HUES48 (cell line): ENCODE measurements around the gene HHAT.

Experiments used
- H3K27ac ChIP-seq: one replicate; pipeline ENCODE4 v1.7.0; 2013; ENCODE audit warnings: low read depth, low read length, inconsistent platforms
- H3K27me3 ChIP-seq: 2 replicates; pipeline ENCODE4 v1.6.1; 2013; ENCODE audit warnings: mild to moderate bottlenecking, low read length; ENCODE audit not compliant: control insufficient read depth, insufficient read depth
- H3K36me3 ChIP-seq: 2 replicates; pipeline ENCODE4 v1.6.1; 2013; ENCODE audit warnings: low read length; ENCODE audit not compliant: control insufficient read depth, insufficient read depth
- H3K4me1 ChIP-seq: 2 replicates; pipeline ENCODE4 v1.6.1; 2013; ENCODE audit warnings: mild to moderate bottlenecking, low read length; ENCODE audit not compliant: control insufficient read depth, insufficient read depth
- H3K4me3 ChIP-seq: 2 replicates; pipeline ENCODE4 v1.5.1; 2013; ENCODE audit warnings: mild to moderate bottlenecking, low read depth, low read length
- H3K9ac ChIP-seq: 2 replicates; pipeline ENCODE4 v1.6.1; 2013; ENCODE audit warnings: mild to moderate bottlenecking, low read depth, low read length, moderate library complexity
- H3K9me3 ChIP-seq: 2 replicates; pipeline ENCODE4 v1.6.1; 2013; ENCODE audit warnings: low read length; ENCODE audit not compliant: control insufficient read depth, insufficient read depth

HHAT gene

DNA sequence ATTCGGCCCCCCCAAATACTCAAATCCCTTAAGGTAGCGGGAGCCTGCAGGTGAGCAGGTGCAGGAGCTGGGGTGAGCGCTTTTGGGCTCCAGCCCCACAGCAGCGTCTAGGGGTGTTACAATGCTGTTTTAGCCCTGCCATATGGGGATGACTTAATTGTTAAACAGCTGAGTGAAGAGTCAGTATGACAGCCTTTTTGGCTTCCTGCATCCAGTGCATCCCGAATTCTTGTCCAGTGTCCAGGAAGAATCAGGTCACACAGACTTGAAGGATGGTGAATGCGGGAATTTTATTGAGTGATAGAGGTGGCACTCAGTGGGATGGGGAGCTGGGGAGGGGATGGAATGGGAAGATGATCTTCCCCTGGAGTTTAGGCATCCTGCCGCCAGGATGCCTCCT lies 30.4 kb upstream of the HHAT start:
- no peaks in the 10 kb centered on the region for H3K9me3 ChIP-seq
- H3K27me3 ChIP-seq = peaks cover 5% of the 10 kb centered on the region
- no peak overlapping the region for H3K9ac ChIP-seq
- no peak overlapping the region for H3K4me3 ChIP-seq
- peaks cover 35% of the 10 kb centered on the region; the same call in 1 of the 2 replicates for H3K4me1 ChIP-seq
- no peak overlapping the region for H3K27ac ChIP-seq
- H3K36me3 ChIP-seq = no peaks in the 10 kb centered on the region

DNA sequence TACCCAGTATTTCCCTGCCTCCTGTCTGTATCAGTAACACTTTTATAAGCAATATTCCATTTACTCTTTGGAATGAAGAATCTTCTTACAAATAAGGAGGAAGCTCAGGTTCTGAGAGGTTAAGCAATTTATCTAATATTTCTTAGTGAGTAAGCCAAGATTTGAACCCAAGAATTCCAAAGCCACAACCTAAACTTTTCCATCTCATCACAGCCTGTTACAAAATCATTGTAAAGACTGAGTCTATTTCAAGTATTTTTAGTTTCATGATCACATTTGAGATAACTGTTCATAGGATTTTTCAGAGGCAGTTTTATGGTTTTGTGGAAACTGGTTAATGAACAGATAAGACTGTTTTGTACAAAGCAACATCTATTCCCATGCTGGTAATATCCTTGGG lies 29.8 kb upstream of the HHAT start:
- H3K4me3 ChIP-seq = no peak overlapping the region
- H3K36me3 ChIP-seq = no peaks in the 10 kb centered on the region
- no peaks in the 10 kb centered on the region for H3K27me3 ChIP-seq
- no peak overlapping the region for H3K9ac ChIP-seq
- peaks cover 33% of the 10 kb centered on the region; the same call in 1 of the 2 replicates for H3K4me1 ChIP-seq
- no peaks in the 10 kb centered on the region for H3K9me3 ChIP-seq
- no peak overlapping the region for H3K27ac ChIP-seq

DNA sequence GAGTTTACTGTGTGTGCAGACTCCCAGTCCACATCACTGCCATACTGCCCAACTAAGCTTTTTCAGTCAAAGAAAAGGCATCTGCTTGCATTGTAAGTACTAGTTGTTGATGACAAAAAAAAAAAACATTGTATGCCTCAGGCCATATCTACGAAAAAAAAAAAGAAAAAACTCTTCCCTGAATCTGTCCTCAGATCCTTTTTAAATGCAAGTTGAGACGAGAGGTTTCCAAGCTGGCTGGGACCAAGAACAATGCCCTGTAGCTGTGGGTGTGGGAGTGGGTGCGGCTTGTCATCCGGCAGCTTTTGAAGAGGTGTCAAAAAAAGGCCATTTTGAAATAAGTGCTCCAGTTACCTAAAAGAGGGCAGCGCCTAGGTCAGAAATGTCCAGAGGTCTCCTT lies 29.2 kb upstream of the HHAT start:
- Histone ChIP-seq H3K4me1 (peaks cover 30% of the 10 kb centered on the region; the same call in 1 of the 2 replicates), H3K9ac (no peak overlapping the region), H3K4me3 (no peak overlapping the region), H3K36me3 (no peaks in the 10 kb centered on the region), H3K27me3 (no peaks in the 10 kb centered on the region), H3K27ac (no peak overlapping the region), H3K9me3 (no peaks in the 10 kb centered on the region)

DNA sequence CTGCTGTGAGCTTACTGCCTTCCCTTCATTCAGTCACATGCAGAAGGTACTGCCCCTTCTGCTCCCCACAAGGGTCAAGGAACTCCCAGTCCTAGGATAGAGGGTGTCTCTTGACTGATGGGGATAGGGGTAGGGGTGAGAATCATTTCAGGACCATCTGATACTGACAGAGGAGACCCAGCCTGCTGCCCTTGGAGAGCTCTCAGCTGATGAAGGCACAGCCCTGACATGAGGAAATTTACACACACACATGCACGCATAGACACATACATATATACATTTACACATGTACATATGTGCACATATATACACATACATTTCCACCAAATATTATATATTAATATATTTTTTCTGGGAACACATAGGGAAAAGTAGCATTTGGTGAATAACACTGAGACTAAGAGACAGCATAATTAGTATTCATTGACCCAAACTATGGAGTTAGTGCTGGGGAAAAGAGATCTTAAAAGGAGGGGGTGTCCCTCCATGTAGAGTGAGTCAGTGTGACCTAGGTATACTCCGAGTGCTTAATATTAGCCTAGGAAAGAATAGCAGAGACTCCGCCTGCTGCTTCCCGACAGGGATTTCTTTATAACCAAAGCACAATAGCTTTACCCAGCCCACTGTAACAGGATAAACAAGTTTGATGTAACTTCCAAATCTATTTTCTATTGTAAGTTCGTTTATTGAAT lies 27.6 kb upstream of the HHAT start:
- Histone ChIP-seq H3K9me3 (no peaks in the 10 kb centered on the region), H3K9ac (no peak overlapping the region), H3K36me3 (no peaks in the 10 kb centered on the region), H3K4me3 (no peak overlapping the region), H3K4me1 (peaks cover 22% of the 10 kb centered on the region; the same call in 1 of the 2 replicates), H3K27ac (no peak overlapping the region), H3K27me3 (no peaks in the 10 kb centered on the region)

DNA sequence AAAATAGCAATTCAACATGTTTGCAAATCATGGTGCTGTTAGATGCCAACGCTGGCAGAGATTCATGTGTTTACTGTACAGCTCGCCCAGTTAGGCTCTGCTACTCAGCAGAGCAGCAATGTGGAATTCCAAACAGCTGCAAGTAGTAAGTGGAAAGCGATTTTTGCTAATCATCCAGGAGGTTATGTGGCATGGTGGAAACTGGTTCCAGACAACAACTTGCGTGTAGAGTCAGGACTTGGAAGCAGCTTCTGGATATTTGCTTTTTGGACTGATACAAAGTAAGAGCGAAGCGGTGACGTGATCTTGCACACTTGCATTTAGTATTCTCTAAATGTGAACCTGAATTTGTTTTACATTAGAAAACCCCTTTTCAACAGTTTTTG lies 27.1 kb upstream of the HHAT start:
- H3K4me3 ChIP-seq = no peak overlapping the region
- H3K27me3 ChIP-seq = no peaks in the 10 kb centered on the region
- H3K9ac ChIP-seq = no peak overlapping the region
- H3K27ac ChIP-seq = no peak overlapping the region
- H3K36me3 ChIP-seq = no peaks in the 10 kb centered on the region
- no peaks in the 10 kb centered on the region for H3K9me3 ChIP-seq
- peaks cover 22% of the 10 kb centered on the region; the same call in 1 of the 2 replicates for H3K4me1 ChIP-seq

DNA sequence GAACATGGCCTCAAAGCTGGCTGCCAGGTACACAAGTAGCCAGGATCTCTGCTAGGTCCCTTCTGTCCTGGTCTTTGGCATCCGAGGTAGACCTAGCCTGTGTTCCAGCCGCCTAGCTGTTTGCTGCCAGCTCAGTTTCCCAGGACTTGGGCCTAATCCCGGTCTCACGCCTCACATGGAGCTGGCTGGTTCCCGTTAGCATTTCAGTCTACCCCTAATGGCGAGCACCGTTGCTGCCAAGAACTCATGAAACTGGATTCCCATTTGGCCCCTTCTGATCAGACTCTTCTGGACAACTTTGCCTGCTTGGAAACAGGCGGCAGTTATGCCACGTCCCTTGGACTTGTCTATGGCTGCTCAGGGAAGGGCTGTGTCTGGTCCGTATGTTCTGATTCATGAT lies 26.2 kb upstream of the HHAT start:
- no peaks in the 10 kb centered on the region for H3K36me3 ChIP-seq
- H3K9me3 ChIP-seq = no peaks in the 10 kb centered on the region
- no peak overlapping the region for H3K4me3 ChIP-seq

DNA sequence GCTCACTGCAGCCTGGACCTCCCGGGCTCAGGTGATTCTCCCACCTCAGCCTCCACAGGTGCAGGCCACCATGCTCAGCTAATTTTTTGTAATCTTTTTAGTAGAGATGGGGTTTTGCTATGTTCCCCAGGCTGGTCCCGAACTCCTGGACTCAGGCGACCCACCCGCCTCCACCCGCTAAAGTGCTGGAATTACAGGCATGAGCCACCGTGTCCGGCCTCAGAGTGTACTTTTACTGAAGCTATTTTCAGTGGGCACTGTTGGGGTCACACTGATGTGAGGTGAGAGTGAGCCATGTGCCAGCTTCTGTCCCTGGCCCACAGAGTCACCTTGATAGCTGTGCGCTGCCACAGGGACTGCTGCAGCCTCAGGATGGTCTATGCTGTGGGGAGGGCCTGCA lies 25.3 kb upstream of the HHAT start:
- Histone ChIP-seq H3K9ac (no peak overlapping the region), H3K9me3 (no peaks in the 10 kb centered on the region), H3K36me3 (no peaks in the 10 kb centered on the region), H3K27me3 (no peaks in the 10 kb centered on the region), H3K4me3 (no peak overlapping the region), H3K27ac (no peak overlapping the region), H3K4me1 (peaks cover 22% of the 10 kb centered on the region; the same call in 1 of the 2 replicates)

More for the DNA sequence above, 26.2 kb upstream of the HHAT start:
- H3K27ac ChIP-seq = no peak overlapping the region
- H3K4me1 ChIP-seq = peaks cover 22% of the 10 kb centered on the region; the same call in 1 of the 2 replicates
- no peak overlapping the region for H3K9ac ChIP-seq
- no peaks in the 10 kb centered on the region for H3K27me3 ChIP-seq

DNA sequence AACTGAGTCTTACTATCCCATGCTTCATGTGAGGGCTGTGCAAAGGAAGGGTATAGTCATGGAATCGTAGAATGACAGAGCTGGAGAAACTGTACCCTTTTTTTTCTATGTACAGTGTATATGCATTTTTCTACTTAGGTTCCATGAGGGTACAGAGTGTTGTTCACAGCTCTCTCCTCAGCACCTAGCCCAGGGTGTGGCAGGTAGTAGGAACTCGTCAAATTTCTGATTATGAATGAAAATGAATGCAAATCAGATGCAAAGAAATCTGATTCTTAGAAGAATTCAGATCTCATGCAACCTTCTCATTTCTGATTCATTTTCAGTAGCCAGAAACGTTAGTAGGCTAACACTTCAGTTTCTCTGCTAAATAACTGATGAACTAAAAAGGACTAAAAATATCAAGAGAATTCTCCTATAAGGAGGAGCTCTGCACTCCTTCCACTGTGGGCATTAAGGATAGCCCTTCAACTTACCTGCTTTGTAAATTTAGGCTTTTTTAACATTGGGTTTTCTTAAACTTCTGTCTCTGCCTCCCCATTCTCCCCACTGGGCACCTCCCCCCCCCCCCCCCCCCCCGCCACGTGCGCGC lies 18.0 kb upstream of the HHAT start:
- H3K9me3 ChIP-seq = no peaks in the 10 kb centered on the region

DNA sequence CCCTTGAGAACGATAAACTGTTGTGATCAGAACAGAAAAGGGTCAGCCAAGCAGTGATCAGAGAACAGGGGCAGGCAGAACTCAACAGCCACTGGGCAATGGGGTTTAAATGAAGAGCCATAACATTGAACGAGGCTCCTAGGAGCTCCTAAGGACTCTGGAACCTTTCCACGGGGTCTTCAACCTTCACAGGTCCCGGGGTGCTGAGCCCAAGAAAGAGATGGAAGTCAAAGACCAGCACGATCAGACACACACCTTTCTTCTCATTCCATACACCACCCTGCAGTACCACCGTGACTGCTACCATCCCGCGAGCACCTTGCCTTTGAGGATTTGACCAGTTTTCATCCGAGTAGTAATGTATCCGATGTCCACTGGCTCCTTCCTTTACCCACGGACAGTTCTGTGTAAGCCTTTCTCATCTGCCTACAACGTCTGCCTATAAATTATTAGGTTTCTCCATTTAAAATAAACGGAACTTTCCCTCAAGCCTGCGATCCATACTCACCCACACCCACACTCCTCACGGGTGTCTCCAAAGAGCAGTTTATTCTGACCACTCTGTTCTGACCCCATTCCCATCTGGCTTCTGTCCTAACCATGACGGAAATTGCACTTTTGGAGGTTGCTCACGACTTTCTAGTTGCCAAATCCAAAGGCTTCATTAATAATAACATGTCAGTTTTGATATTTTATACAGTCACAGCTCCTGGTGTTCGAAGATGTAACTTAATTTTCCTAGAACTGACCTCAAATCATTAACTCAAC lies 16.8 kb upstream of the HHAT start:
- peak overlapping the region; percentile 66 for H3K4me3 ChIP-seq
- H3K9me3 ChIP-seq = no peaks in the 10 kb centered on the region
- H3K9ac ChIP-seq = no peak overlapping the region
- H3K27ac ChIP-seq = peak overlapping the region; percentile 27
- H3K4me1 ChIP-seq = 0 out of 2 replicates have a peak, but pooled peaks cover 10% of the 10 kb centered on the region
- H3K27me3 ChIP-seq = peaks cover 10% of the 10 kb centered on the region
- H3K36me3 ChIP-seq = no peaks in the 10 kb centered on the region

More for the DNA sequence above, 18.0 kb upstream of the HHAT start:
- Histone ChIP-seq H3K27ac (no peak overlapping the region), H3K9ac (no peak overlapping the region), H3K4me3 (peak overlapping the region; percentile 40), H3K4me1 (0 out of 2 replicates have a peak, but pooled peaks cover 10% of the 10 kb centered on the region), H3K27me3 (peaks cover 10% of the 10 kb centered on the region), H3K36me3 (no peaks in the 10 kb centered on the region)

DNA sequence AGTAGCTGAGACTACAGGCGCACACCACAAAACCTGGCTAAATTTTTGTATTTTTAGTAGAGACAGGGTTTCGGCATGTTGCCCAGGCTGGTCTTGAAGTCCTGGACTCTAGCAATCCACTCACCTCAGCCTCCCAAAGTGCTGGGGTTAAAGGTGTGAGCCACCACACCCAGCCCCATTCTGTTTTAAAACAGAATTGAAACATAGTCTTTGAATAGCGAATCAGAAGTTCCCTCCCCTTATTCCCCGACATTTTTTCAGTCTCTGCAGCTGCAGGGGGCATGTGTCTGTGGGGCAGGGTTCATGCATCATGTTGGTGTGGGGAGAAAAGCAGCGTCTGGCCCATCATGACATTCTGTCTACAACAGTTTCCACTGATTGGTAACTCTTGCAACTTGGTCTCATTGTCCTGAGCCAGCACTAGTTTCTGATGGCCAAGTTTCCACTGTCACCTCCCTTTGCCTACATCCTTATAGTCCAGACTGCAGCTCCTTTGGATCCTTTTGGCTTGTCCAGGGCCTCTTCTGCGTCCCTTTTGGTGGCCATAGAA lies 15.6 kb upstream of the HHAT start:
- Histone ChIP-seq H3K9me3 (no peaks in the 10 kb centered on the region), H3K27me3 (peaks cover 10% of the 10 kb centered on the region), H3K4me1 (0 out of 2 replicates have a peak, but pooled peaks cover 10% of the 10 kb centered on the region), H3K9ac (no peak overlapping the region), H3K36me3 (no peaks in the 10 kb centered on the region), H3K4me3 (no peak overlapping the region), H3K27ac (no peak overlapping the region)
